IMR-90 (cell line): ENCODE results near the gene DGKH. TPM values are rescaled to one million over a fixed set of nuclear protein-coding genes. Genes with fewer than 3 reads are reported as not detected.
"Not testable (repeated sequence)": the region's sequence is repeated elsewhere in the genome, so short reads cannot be mapped to it uniquely, and the experiment has no call there.

ENCODE experiments used
- ATAC-seq: fragments of 200-7000 bp; cut with Tn5 transposase; 2 replicates; pipeline ENCODE4 v1.9.1; 2020; ENCODE audit warnings: low read depth, mild to moderate bottlenecking, moderate library complexity
- BruUV-seq: library from RNA; stranded (reverse); fragments of 400-500 nt; replicated peaks from 2 replicates; lab custom pipeline; 2021; lab: Mats Ljungman, UMichigan
- CTCF ChIA-PET: fragments of 300-600 bp; formaldehyde crosslinking; extraction: SDS; loops from one replicate; lab custom pipeline; 2021; ENCODE audit warnings: antibody characterized with exemption; lab: Yijun Ruan, JAX
- POLR2A ChIA-PET: fragments of 300-600 bp; sonication (Branson Sonifier 250); formaldehyde crosslinking; loops from one replicate; lab custom pipeline; 2022; ENCODE audit warnings: antibody characterized with exemption; ENCODE audit not compliant: unreplicated experiment; lab: Charles Lee
- DNase-seq: peaks from one replicate; pipeline ENCODE4 v3.0.0; 2013
- H2AFZ ChIP-seq: replicated peaks from 2 replicates; pipeline ENCODE3; 2013; ENCODE audit warnings: low read length, mild to moderate bottlenecking; ENCODE audit not compliant: poor library complexity
- H2AK5ac ChIP-seq: 2 replicates; pipeline ENCODE4 v1.6.1; 2013; ENCODE audit warnings: low read depth, low read length, inconsistent platforms
- H2AK9ac ChIP-seq: replicated peaks from 2 replicates; pipeline ENCODE3; 2013; ENCODE audit warnings: mild to moderate bottlenecking, low read depth, low read length, moderate library complexity; ENCODE audit not compliant: poor library complexity
- H2BK120ac ChIP-seq: 2 replicates; pipeline ENCODE4 v1.6.1; 2013; ENCODE audit warnings: low read depth, low read length, inconsistent platforms
- H2BK15ac ChIP-seq: 3 replicates; pipeline ENCODE4 v1.6.1; 2013; ENCODE audit warnings: low read depth, low read length, inconsistent platforms
- H2BK20ac ChIP-seq: 2 replicates; pipeline ENCODE4 v1.6.1; 2013; ENCODE audit warnings: low read depth, mild to moderate bottlenecking, inconsistent platforms, low read length, moderate library complexity
- H2BK5ac ChIP-seq: 2 replicates; pipeline ENCODE4 v1.6.1; 2013; ENCODE audit warnings: mild to moderate bottlenecking, low read depth, low read length, inconsistent platforms; ENCODE audit not compliant: poor library complexity, severe bottlenecking
- H3K14ac ChIP-seq: replicated peaks from 2 replicates; pipeline ENCODE4 v1.6.1; 2013; ENCODE audit warnings: low read depth, low read length, inconsistent platforms
- H3K18ac ChIP-seq: 2 replicates; pipeline ENCODE4 v1.6.1; 2013; ENCODE audit warnings: low read depth, low read length, control low read depth
- H3K23ac ChIP-seq: 2 replicates; pipeline ENCODE4 v1.6.1; 2013; ENCODE audit warnings: low read depth, low read length, inconsistent platforms
- H3K27ac ChIP-seq: 2 replicates; pipeline ENCODE4 v1.5.1; 2013; ENCODE audit warnings: mild to moderate bottlenecking, control low read depth, low read length; ENCODE audit not compliant: insufficient read depth
- H3K27me3 ChIP-seq: 2 replicates; pipeline ENCODE4 v1.6.1; 2013; ENCODE audit warnings: low read length; ENCODE audit not compliant: control insufficient read depth, insufficient read depth
- H3K36me3 ChIP-seq: 2 replicates; pipeline ENCODE4 v1.6.1; 2013; ENCODE audit warnings: low read length, mixed read lengths; ENCODE audit not compliant: control insufficient read depth, insufficient read depth
- H3K4ac ChIP-seq: 2 replicates; pipeline ENCODE4 v1.6.1; 2013; ENCODE audit warnings: low read depth, low read length, inconsistent platforms
- H3K4me1 ChIP-seq: 2 replicates; pipeline ENCODE4 v1.6.1; 2013; ENCODE audit warnings: low read length, mixed read lengths; ENCODE audit not compliant: control insufficient read depth, insufficient read depth
- H3K4me2 ChIP-seq: 2 replicates; pipeline ENCODE4 v1.6.1; 2013; ENCODE audit warnings: low read depth, mild to moderate bottlenecking, control low read depth, low read length, moderate library complexity
- H3K4me3 ChIP-seq: 2 replicates; pipeline ENCODE4 v1.5.1; 2013; ENCODE audit warnings: low read depth, mild to moderate bottlenecking, control low read depth, low read length, moderate library complexity; ENCODE audit not compliant: insufficient read depth
- H3K56ac ChIP-seq: 2 replicates; pipeline ENCODE4 v1.6.1; 2013; ENCODE audit warnings: low read length, inconsistent platforms; ENCODE audit not compliant: insufficient read depth; ENCODE audit errors: extremely low read depth
- H3K79me1 ChIP-seq, 2 experiments: 2 replicates each; pipeline ENCODE4 v1.6.1; 2013; ENCODE audit warnings: low read length in 2 of 2, inconsistent platforms in 1 of 2, low read depth in 1 of 2
- H3K9ac ChIP-seq: 2 replicates; pipeline ENCODE4 v1.6.1; 2013; ENCODE audit warnings: low read depth, low read length, control low read depth
- H3K9me1 ChIP-seq: 2 replicates; pipeline ENCODE4 v1.6.1; 2013; ENCODE audit warnings: low read length, inconsistent platforms; ENCODE audit not compliant: insufficient read depth
- H3K9me3 ChIP-seq: 2 replicates; pipeline ENCODE4 v1.6.1; 2013; ENCODE audit warnings: low read length; ENCODE audit not compliant: control insufficient read depth, insufficient read depth
- H4K20me1 ChIP-seq: 2 replicates; pipeline ENCODE4 v1.6.1; 2013; ENCODE audit warnings: low read length, inconsistent platforms; ENCODE audit not compliant: insufficient read depth
- H4K5ac ChIP-seq: 2 replicates; pipeline ENCODE4 v1.6.1; 2013; ENCODE audit warnings: mild to moderate bottlenecking, low read depth, low read length, control low read depth
- H4K8ac ChIP-seq, 2 experiments: 2 replicates each; pipeline ENCODE4 v1.6.1; 2013; ENCODE audit warnings: low read depth in 2 of 2, low read length in 2 of 2, control low read depth in 1 of 2, inconsistent platforms in 1 of 2
- H4K91ac ChIP-seq: 2 replicates; pipeline ENCODE4 v1.6.1; 2013; ENCODE audit warnings: low read depth, low read length, inconsistent platforms; ENCODE audit not compliant: insufficient read depth
- WGBS, 2 experiments: methylation state at CpG; one replicate each; pipeline versions ENCODE4 v1.1.5 to v1.1.7; 2013; ENCODE audit warnings: missing lambda C conversion rate in 2 of 2; ENCODE audit not compliant: insufficient read length in 1 of 2; ENCODE audit errors: extremely low coverage in 2 of 2; 5-methylcytosine and 5-hydroxymethylcytosine counted together
- dilution Hi-C: fragments of 300-500 bp; cut with HindIII; formaldehyde crosslinking; loops from one replicate; pipeline ENCODE4 v1.14.3; 2018; ENCODE audit warnings: low sequenced_read_pairs; ENCODE audit not compliant: unreplicated experiment
- in situ Hi-C: fragments of 300-500 bp; cut with MboI; formaldehyde crosslinking; loops from 3 replicates; pipeline ENCODE4 v1.14.3; 2019; ENCODE audit warnings: low sequenced_read_pairs, inconsistent platforms, mixed read lengths
- intact Hi-C: fragments of 100-400 bp; cut with micrococcal nuclease; formaldehyde crosslinking; loops from 2 replicates; pipeline ENCODE4 v1.10.0; 2022
- polyA plus RNA-seq, 3 experiments: library from polyadenylated mRNA; depleted of rRNA; stranded (reverse); fragments of >200 nt; gene quantifications; 2 replicates each; pipeline ENCODE4 v1.2.3, GENCODE V29; 2012; ENCODE audit warnings: low replicate concordance in 1 of 3
- total RNA-seq: library from RNA; depleted of rRNA; stranded (reverse); fragments of >200 nt; gene quantifications from 2 replicates; pipeline ENCODE4 v1.2.3, GENCODE V29; 2012

DGKH gene
- total and polyA plus RNA-seq, 2 of the 4 experiments (the other 2 are of a cell fraction): 2.0 to 13.4 TPM

- H2AK9ac ChIP-seq, H2BK20ac ChIP-seq, H3K9me3 ChIP-seq, H2BK5ac ChIP-seq, H3K14ac ChIP-seq, H3K18ac ChIP-seq, H2AK5ac ChIP-seq, CTCF ChIA-PET, BruUV-seq, H4K8ac ChIP-seq, H3K9me1 ChIP-seq, H4K91ac ChIP-seq, H4K5ac ChIP-seq, H3K56ac ChIP-seq, POLR2A ChIA-PET, DNase-seq, H4K20me1 ChIP-seq, in situ Hi-C loops, H2BK15ac ChIP-seq, H3K36me3 ChIP-seq, ATAC-seq, H3K4me1 ChIP-seq, H2BK120ac ChIP-seq, H3K9ac ChIP-seq, H3K23ac ChIP-seq, H3K4me2 ChIP-seq, H2AFZ ChIP-seq, H3K4me3 ChIP-seq, dilution Hi-C loops, H3K4ac ChIP-seq, H3K27ac ChIP-seq, H3K27me3 ChIP-seq, intact Hi-C loops: not testable (repeated sequence)
- H3K79me1 ChIP-seq: peaks cover 23 to 32% of the 10 kb centered on the region in 2 experiments
- WGBS, 2 experiments: no CpG with 5 or more reads among the region's 2 CpGs
These were observed 22.2 kb downstream of the DGKH start for GRCh38 chr13:42070599-42070998.

- H2AK5ac ChIP-seq, in situ Hi-C loops, H2AK9ac ChIP-seq, H3K9me1 ChIP-seq, H3K9me3 ChIP-seq, CTCF ChIA-PET, DNase-seq, H4K20me1 ChIP-seq, H2AFZ ChIP-seq, BruUV-seq, H4K8ac ChIP-seq, H3K23ac ChIP-seq, H4K5ac ChIP-seq, H3K56ac ChIP-seq, dilution Hi-C loops, H3K18ac ChIP-seq, H3K27ac ChIP-seq, POLR2A ChIA-PET, H3K4ac ChIP-seq, H3K4me1 ChIP-seq, intact Hi-C loops, H3K4me2 ChIP-seq, H3K27me3 ChIP-seq, ATAC-seq, H3K4me3 ChIP-seq, H2BK15ac ChIP-seq, H2BK120ac ChIP-seq, H4K91ac ChIP-seq, H2BK20ac ChIP-seq, H3K14ac ChIP-seq, H2BK5ac ChIP-seq, H3K36me3 ChIP-seq, H3K9ac ChIP-seq: not testable (repeated sequence)
- 80% methylated on average over 1 of the region's 4 CpGs; no CpG with 5 or more reads in 1 of the 2 experiments for WGBS, 2 experiments
- H3K79me1 ChIP-seq: peaks cover 19 to 32% of the 10 kb centered on the region in 2 experiments
These were observed 22.7 kb downstream of the DGKH start for GRCh38 chr13:42071179-42071578.
